HG03460 (cell line): Measurements from ENCODE around the gene INTS11.

ENCODE experiments used
- ATAC-seq: cut with Tn5 transposase; IDR thresholded peaks from one replicate; pipeline ENCODE4 v1.9.1; 2021; ENCODE audit not compliant: unreplicated experiment

The INTS11 gene

DNA sequence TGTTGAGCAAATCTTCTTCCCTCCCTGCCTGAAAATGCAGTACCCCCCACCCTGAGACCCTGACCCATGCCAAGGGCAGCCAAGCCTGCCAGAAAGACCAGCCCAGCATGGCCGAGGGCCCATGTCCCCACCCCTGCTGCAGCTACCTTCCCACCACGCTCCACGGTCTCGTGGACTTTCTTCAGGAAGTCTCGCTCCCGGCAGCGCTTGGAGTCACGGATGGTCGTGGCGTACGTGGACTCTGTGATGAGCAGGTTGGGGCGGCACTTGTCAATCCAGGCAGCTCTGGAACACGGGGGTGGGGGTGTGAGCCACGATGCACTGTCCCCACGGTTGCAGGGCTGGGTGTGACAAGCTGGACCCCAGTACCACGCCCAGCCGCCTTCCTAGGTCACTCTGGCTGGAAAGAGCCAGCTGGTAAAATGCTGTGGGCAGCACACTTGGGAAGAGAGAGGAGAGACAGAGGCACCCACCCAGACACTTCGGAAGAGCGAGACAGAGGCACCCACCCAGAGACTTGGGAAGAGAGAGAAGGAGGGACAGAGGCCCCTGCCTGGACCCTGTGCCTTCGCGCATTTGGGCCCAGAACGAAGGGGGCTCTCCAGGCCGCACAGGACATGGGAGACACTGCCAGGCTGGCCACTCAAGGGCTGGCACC, 9.7 kb downstream of the INTS11 start:
- ATAC-seq, result no peak

DNA sequence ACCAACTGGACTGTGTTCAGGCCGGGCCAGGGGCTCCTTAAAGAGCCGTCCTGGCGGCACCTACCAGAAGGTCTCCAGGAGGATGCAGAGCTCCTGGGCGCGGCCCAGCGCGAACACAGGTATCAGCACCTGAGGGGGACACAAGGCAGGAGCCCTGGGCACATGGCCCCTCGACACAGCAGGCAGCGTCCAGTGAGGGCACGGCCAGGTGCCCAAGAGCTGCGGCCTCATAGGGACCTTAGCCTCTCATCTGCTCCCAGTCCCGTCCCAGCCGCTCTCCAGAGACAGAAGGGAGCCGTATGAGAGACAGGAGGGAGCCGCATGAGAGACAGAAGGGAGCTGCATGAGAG, 10.2 kb downstream of the INTS11 start:
- no peak for ATAC-seq

GRCh38 chr1:1313500-1314236, 10.8 kb downstream of the INTS11 start:
- ATAC-seq, result no peak

DNA sequence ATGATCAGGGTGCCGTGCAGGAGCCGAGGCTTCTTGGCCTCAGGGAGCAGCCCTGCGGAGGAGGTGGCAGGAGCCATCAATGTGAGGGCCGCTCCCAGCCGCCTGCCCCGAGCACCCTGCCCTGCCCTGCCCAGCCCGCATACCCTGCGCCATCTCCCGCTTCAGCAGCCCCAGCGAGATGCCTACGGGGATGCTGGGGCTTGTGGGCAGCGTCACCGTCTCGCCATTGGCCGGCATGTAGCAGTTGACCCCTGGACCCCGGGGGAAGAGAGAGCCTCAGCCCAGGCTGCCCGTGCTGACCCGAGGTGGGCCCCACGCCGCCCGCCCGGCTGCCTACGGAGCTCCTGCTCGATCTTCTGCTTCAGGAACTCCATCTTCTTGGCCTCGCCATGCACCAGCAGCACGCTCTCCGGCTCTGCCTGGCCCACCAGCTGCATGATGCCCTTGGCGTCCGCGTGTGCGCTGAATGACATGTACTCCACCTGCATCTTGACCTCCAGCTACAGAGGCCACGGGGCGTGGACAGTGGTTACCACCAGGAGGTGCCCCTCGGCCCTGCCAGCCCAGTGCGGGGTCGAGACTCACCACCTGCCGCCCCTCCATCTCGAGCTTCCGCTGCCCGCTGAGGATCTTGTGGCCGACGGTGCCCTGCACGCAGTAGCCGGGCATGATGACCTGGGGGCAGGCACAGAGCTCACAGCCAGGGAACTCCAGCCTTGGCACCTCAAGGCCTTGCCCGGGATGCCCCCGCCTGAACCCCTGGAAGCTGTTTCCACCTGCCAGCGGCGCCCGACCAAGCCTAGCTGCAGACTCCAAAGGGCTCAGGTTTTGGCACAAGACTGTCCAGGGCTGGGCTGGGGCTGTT, 11.8 kb downstream of the INTS11 start:
- no peak for ATAC-seq

DNA sequence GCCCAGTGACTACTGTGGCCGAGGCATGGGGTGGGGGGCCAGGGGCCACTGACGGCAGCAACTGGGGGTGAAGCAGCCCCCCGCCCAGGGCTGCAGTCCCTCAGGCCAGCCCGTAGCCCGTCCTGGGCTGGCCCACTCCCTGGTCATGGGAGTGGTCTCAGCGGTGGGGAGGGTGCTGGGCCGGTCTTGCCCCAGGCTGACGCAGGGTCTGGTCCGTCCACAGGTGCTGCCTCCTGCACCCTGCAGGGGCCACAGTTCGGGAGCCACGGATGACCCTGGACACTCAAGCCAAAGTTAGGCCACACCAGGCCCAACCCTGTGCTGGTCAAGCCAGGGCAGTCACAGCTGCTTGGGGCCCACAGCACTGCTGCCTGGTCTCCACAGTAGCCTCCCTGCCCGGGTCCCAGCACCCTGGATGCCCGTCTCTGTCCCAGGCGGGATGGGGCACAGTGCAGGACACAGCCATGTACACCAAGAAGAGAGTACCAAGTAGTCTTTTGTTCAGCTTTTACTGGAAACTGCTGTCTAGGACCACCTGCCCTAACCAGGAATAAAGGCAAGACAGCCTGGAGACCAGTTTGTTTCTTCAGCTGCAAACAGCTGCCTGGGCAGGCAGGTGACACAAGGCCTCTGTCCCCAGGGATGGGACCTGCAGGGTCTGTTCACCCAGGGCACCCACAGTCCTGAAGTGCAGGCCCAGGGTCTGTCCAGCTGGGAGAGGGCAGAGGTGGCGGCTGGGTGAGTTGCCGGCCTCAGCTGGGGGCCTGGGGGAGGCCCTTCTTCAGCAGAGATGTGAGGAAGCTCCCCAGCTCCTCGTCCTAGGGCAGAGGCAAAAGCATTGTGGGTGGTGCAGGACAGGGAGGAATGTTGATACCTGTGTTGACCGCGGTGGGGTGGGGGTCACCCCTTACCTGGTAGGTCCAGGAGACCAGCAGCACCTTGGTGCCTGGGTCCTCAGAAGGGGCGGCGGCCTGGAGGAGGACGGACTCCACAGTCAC, 13.1 kb downstream of the INTS11 start:
- no peak for ATAC-seq

DNA sequence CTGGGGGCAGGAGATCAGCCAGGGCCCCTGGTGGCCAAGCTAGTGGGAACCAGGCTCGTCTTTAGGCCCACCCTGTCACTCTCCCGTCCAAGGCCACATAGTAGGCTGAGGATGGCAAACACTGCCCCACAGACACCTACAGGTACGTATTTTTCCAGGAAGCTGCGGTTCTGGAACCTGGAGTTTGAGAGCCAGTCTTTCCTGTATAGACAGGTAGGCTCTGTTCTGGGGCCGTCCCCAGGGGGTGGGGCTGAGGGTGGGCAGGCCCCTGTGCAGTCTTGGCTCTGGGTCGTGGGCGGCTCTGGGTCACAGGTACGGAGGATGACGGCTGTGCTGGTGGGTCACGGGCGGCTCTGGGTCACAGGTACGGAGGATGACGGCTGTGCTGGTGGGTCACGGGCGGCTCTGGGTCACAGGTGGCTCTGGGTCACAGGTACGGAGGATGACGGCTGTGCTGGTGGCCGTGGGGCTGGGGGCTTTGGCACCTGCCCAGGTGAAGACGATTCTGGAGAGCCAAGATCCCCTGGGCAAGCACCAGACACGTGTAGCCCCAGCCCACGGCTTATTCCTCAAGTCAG, 13.9 kb downstream of the INTS11 start:
- no peak for ATAC-seq

GRCh38 chr1:1310109-1310385, 14.4 kb downstream of the INTS11 start:
- no peak for ATAC-seq

DNA sequence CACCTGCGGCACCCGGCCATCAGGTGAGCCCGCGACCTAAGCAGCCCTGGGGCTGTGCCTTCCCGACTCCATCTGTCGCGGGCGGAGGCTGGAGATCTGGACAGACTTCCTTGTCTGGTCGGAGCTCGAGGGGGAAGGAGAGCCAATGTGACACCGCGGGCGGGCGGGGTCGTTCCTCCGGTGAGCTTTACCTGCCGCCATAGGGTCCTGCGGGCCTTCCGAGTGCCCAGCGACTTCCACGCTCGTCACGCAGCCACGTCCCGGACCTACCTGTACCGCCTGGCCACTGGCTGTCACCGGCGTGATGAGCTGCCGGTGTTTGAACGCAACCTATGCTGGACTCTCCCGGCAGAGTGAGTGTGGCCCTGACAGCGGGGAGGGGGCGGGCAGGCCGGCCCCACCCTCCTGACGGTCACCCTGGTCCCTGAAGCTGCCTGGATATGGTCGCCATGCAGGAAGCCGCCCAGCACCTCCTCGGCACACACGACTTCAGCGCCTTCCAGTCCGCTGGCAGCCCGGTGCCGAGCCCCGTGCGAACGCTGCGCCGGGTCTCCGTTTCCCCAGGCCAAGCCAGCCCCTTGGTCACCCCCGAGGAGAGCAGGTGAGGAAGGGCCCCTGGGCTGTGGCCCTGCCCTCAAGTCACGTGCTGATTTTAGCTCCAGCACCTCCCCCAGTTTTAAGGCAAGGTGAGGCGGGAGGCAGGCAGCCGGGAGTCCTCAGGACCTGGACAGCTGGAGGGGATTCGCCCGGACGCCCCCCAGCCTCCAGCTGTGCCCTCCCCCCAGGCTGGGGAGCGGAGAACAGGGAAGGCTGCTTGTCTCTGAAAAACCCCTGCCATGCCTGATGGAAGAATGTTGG, 15.0 kb downstream of the INTS11 start:
- ATAC-seq, result no peak

DNA sequence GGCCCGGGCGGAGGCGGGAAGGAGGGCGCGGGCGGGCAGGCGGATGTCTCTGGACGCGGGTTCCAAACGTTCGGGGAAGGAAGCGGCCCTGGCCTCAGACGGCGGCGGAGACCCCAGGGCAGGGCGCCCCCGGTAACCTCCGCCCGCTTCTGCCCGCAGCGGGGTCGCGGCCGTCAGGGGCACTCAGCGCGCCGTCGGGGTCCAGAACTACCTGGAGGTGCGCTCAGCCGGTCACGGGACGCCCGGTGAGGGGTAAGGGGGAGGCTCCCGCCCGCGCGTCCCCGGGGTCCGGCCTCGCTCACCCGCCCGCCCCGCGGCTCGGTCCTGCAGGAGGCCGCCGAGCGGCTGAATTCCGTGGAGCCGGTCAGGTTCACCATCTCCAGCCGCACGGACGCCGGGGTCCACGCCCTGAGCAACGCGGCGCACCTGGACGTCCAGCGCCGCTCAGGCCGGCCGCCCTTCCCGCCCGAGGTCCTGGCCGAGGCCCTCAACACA, 15.7 kb downstream of the INTS11 start:
- peak; percentile 0 for ATAC-seq

DNA sequence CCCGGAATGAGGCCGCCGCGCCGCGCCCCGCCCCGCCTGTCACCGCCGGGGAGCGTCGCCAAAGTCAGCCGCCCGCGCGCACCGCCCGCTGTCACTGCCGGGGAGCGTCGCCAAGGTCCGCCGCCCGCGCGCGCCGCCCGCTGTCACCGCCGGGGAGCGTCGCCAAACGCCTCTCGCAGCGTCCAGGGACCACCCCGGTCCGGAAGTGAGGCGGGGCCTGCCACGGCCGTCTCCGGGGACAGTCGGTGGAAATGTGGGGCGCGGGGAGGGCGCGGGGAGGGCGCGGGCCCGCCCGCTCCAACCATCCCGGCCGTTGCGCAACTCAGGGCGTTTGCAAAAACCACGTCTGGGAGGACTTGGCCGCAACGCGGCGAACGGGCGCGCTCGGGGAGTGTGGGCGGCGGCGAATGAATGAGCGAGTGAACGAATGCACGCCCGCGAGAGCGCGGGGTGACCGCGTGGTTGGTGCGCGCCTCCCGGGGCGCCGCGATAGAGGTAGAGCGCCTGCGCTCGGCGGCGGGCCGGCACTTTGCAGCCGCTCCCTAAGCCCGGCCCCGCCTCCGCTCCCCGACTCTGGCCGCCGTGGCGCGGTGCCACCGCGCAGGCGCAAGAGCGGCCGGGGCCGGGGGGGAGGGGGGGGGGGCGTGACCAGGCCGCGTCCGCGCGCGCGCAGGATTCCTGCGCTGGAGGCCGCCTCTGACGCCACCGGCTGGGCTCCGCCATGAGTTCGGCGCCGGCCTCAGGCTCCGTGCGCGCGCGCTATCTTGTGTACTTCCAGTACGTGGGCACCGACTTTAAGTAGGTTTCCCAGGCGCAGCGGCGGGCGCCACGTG, 16.3 kb downstream of the INTS11 start, which contains the start of the genes ACAP3 and PUSL1:
ACAP3 (minus strand) TSS at position 8 of the 833 bp plus-strand sequence. CDS start 115 bp downstream, outside the sequence.
PUSL1 (plus strand) TSS at position 675 of the 833 bp plus-strand sequence; CDS start at position 722, 47 bp downstream.
- peak; percentile 48 for ATAC-seq

DNA sequence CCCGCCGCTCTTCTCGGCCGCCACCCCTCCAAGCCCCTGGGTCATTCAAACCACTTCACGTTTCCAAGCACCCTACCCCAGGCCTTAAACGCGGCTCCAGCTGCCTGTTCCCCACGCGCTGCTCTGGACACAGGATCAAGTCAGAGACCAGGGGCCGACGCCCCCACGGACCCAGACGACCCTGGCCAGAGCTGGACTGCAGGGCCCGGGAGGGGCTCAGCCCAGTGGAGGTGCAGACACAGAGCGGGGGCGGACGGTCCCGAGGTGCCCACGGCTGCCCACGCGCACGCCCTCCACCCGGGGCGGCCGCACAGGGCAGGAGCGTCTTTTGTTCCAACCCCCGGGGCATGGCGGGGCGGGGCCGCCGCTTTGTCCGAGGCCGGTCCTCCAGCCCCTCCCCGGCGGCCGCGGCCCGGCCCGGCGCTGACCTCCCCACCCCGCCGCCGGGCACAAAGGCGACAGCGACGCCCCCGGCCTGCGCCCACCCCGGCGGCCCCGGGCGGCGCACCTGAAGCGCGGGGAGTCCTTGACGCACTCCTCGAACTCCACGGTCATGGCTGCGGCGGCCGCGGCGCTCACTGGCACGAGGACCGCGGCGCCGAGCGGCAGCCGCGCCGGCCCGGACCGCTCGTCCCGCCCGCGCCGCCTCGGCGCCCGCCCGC, 17.1 kb downstream of the INTS11 start:
- ATAC-seq, result peak; percentile 9

DNA sequence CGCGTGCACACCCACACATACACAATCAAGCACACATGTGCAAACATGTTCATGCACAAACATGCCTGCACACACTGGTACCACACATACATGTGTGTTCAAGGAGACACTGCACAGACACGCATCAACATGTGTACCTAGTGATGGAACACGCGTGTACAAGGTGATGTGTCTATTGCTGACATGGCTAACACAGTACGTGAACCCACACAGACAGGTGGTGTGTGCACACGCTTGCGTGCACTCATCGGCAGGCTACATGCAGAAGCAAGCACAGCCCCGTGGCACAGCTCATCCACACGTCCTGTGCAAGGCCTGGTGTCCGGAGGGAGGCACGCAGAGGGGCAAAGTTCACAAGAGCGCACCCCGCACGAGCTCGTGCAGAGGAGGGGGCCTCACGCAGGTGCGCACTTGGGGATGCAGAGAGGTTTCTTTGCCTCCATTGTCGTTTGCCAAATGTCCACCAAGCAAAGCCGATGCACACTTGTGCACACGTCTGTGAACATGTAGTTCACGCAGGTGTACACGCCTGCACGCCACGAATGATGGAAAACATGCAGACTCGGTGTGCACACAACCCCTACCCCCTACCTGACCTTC, 17.7 kb downstream of the INTS11 start:
- no peak for ATAC-seq

- ATAC-seq, result no peak
Measured at GRCh38 chr1:1306070-1306660, 18.3 kb downstream of the INTS11 start.

- no peak for ATAC-seq
Measured at GRCh38 chr1:1305300-1306069, 19.0 kb downstream of the INTS11 start.

DNA sequence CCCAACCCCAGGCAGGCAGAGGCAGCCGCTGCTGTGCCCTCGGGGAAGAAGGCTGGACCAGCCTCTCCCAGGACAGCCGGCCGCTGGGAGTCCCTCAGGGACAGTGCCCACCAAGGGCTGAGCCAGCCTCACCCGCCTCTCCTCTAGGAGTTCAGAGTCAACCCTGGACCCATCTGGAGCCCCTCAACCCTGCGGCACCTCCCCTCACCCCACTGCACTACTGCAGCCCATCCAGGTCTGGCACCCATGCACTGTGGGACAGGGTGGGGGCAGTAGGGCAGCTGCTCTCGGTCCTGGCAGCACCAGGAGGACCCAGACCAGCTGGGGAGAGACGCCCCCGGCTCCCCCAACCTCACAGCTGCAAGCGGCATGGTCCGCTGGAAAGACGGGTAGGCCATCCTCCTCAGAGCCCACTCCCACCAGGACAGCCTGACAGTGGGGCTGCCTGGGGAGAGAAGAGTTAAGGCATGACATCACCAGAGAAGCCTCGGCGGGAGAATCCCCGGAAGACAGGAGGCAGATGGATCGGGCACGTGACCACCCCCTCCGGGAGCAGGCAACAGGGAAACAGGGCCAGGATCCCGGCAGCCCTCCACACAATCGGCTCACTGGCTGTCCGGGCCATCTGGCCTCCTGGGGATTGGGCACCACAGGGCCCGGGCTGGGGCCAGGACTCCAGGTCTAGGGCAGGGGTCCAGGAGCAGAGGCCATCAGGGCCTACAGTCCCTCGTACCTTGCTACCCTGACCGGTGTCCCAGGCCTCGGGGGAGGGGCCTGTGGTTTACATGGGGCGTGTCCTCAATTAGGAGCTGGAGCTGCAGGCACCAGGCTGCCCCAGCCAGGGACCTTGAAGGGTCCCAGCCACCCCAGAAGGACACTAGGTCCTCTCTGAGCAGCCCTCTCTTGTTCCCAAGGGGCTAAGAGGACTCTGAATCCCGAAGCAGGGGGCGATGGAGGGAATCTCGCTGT, 19.8 kb downstream of the INTS11 start:
- ATAC-seq, result no peak
